ENCODE data around the gene SETX. TPM values are rescaled to one million over a fixed set of nuclear protein-coding genes. Genes with fewer than 3 reads are reported as not detected.

Gene SETX
- total RNA-seq, 3 donors from 2014 or later: 56.2 to 83.6 (median 80.3) TPM

- no peaks in the 10 kb centered on the region for H3K27me3 ChIP-seq
- no peak overlapping the region for H3K4me3 ChIP-seq
- no peak for DNase-seq (ENCODE audit: low spot score in 2 of 2)
- H3K36me3 ChIP-seq: no peaks in the 10 kb centered on the region
- intact Hi-C loops (cut with DNase I; ENCODE audit: low total_unique reads): no loop called here
- no peaks in the 10 kb centered on the region for H3K9me3 ChIP-seq
- TF ChIP-seq POLR2A (IDR thresholded peaks at IDR 0.05) (no peak), POLR2AphosphoS5 (IDR thresholded peaks at IDR 0.05) (no peak)
- TF ChIP-seq, protein P1, sequence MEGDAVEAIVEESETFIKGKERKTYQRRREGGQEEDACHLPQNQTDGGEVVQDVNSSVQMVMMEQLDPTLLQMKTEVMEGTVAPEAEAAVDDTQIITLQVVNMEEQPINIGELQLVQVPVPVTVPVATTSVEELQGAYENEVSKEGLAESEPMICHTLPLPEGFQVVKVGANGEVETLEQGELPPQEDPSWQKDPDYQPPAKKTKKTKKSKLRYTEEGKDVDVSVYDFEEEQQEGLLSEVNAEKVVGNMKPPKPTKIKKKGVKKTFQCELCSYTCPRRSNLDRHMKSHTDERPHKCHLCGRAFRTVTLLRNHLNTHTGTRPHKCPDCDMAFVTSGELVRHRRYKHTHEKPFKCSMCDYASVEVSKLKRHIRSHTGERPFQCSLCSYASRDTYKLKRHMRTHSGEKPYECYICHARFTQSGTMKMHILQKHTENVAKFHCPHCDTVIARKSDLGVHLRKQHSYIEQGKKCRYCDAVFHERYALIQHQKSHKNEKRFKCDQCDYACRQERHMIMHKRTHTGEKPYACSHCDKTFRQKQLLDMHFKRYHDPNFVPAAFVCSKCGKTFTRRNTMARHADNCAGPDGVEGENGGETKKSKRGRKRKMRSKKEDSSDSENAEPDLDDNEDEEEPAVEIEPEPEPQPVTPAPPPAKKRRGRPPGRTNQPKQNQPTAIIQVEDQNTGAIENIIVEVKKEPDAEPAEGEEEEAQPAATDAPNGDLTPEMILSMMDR (IDR thresholded peaks at IDR 0.05): no peak
- H3K27ac ChIP-seq: no peak overlapping the region
- no peaks in the 10 kb centered on the region for H3K4me1 ChIP-seq
Observed at GRCh38 chr9:132366481-132366880, 11.7 kb upstream of the SETX start.

GRCh38 chr9:132365986-132366385, 11.2 kb upstream of the SETX start:
- Histone ChIP-seq H3K9me3 (no peaks in the 10 kb centered on the region), H3K4me3 (no peak overlapping the region), H3K27ac (no peak overlapping the region), H3K36me3 (no peaks in the 10 kb centered on the region), H3K4me1 (no peaks in the 10 kb centered on the region), H3K27me3 (no peaks in the 10 kb centered on the region)
- DNase-seq (ENCODE audit: low spot score in 2 of 2): no peak
- intact Hi-C loops (cut with DNase I; ENCODE audit: low total_unique reads): no loop called here
- TF ChIP-seq, protein P1 (IDR thresholded peaks at IDR 0.05): no peak
- TF ChIP-seq POLR2A (IDR thresholded peaks at IDR 0.05) (no peak), POLR2AphosphoS5 (IDR thresholded peaks at IDR 0.05) (no peak)

DNA sequence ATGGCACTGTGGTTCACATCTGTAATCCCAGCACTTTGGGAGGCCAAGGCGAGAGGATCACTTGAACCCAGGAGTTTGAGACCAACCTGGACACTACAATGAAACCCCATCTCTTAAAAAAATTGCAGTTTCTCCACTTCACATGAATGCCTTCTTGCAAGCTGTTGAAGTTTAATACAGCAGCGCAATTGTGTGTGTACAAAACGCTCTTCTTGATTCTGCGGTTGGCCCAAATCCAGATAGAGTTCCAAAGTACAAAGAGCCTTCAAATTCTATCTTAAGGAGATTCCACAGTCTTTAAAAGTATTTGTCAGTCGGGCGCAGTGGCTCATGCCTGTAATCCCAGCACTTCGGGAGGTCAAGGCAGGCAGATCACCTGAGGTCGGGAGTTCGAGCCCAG, 9.3 kb upstream of the SETX start:
- Histone ChIP-seq H3K27me3 (no peaks in the 10 kb centered on the region), H3K36me3 (no peaks in the 10 kb centered on the region), H3K4me3 (no peak overlapping the region), H3K27ac (no peak overlapping the region), H3K4me1 (no peaks in the 10 kb centered on the region), H3K9me3 (no peaks in the 10 kb centered on the region)
- no peak for DNase-seq (ENCODE audit: low spot score in 2 of 2)
- TF ChIP-seq, protein P1 (IDR thresholded peaks at IDR 0.05): no peak
- no peak for TF ChIP-seq POLR2AphosphoS5 (IDR thresholded peaks at IDR 0.05)
- TF ChIP-seq POLR2A (IDR thresholded peaks at IDR 0.05): no peak
- intact Hi-C loops (cut with DNase I; ENCODE audit: low total_unique reads): no loop called here

GRCh38 chr9:132357764-132358163, 3.0 kb upstream of the SETX start:
- H3K4me1 ChIP-seq: peaks cover 0 to 12% of the 10 kb centered on the region in 2 donors
- no peaks in the 10 kb centered on the region for H3K27me3 ChIP-seq
- TF ChIP-seq, protein P1 (IDR thresholded peaks at IDR 0.05): no peak
- TF ChIP-seq POLR2A (IDR thresholded peaks at IDR 0.05) (no peak), POLR2AphosphoS5 (IDR thresholded peaks at IDR 0.05) (no peak)
- H3K9me3 ChIP-seq: no peaks in the 10 kb centered on the region
- DNase-seq (ENCODE audit: low spot score in 2 of 2): no peak
- H3K36me3 ChIP-seq: no peaks in the 10 kb centered on the region
- no peak overlapping the region for H3K27ac ChIP-seq
- H3K4me3 ChIP-seq: no peak overlapping the region
- intact Hi-C loops (cut with DNase I; ENCODE audit: low total_unique reads): no loop called here

DNA sequence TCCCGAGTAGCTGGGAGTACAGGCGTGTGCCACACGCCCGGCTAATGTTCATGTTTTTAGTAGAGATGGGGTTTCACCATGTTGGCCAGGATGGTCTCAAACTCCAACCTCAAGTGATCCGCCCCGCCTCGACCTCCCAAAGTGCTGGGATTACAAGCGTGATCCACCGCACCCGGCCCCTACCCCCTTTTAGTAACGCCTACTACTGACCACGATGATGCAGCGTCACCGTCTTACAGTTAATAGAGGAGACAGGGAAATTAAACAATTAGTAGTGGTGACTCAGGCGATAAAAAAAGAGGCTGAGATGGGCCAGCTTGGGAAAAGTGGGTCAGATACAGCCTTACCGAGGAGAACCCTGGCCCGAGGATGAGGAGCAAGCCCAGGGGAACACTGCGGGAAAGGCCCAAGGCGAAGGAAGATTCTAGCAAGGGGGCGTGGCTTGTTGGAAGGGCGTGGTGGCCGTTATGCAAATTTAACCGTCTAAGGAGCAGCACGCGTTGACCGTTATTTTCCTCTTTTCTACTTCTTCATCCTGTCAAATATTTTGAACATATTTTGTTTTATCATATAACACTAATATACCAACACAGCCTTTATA, 1.6 kb upstream of the SETX start:
- Histone ChIP-seq H3K9me3 (no peaks in the 10 kb centered on the region), H3K27ac (no peak overlapping the region), H3K4me3 (no peak overlapping the region), H3K4me1 (peaks cover 0 to 17% of the 10 kb centered on the region in 2 donors), H3K36me3 (no peaks in the 10 kb centered on the region), H3K27me3 (no peaks in the 10 kb centered on the region)
- TF ChIP-seq POLR2AphosphoS5 (IDR thresholded peaks at IDR 0.05) (no peak), POLR2A (IDR thresholded peaks at IDR 0.05) (no peak)
- TF ChIP-seq, protein P1 (IDR thresholded peaks at IDR 0.05): no peak
- intact Hi-C loops (cut with DNase I; ENCODE audit: low total_unique reads): no loop called here
- DNase-seq (ENCODE audit: low spot score in 2 of 2): no peak

Data from breast epithelium (tissue), 4 donors.